Measurements from ENCODE around the gene LRP2BP. TPM values are rescaled to one million over a fixed set of nuclear protein-coding genes. Genes with fewer than 3 reads are reported as not detected.
"Not testable (repeated sequence)": the region's sequence is repeated elsewhere in the genome, so short reads cannot be mapped to it uniquely, and the experiment has no call there.

LRP2BP gene
- total RNA-seq, 1 experiment from 2014 or later: 0.16 TPM

DNA sequence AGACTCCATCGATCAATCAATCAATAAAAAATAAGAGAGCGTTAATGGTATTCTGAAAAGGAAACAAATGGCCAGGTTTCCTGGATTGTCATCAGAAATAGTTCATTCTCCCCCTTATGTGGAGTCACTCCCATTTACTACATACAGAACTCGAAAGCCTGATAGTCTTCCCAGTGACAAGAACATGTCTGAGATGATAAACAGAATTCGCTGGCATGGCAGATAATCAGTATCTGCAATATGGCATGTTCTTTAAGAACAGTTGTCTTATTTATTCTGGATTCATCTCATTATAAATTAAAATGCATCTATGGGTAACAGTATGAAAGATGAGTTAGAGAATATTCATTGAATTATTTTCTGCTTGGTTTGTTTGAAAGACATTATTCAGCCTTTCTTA, 61.4 kb downstream of the LRP2BP start:
- Histone ChIP-seq H3K9me3 (replicated peaks) (no peaks in the 10 kb centered on the region), H3K27me3 (no peaks in the 10 kb centered on the region), H3K4me3 (no peak overlapping the region), H3K36me3 (no peaks in the 10 kb centered on the region), H3K27ac (no peak overlapping the region), H3K4me1 (no peaks in the 10 kb centered on the region)
- DNase-seq: no peak

- Histone ChIP-seq H3K27me3 (no peaks in the 10 kb centered on the region), H3K4me1 (no peaks in the 10 kb centered on the region), H3K36me3 (no peaks in the 10 kb centered on the region), H3K4me3 (no peak overlapping the region), H3K9me3 (replicated peaks) (no peaks in the 10 kb centered on the region), H3K27ac (no peak overlapping the region)
- no peak for DNase-seq
Observed at GRCh38 chr4:185332575-185333464, 62.9 kb downstream of the LRP2BP start.

- not testable (repeated sequence) for H3K4me3 ChIP-seq; H3K27ac ChIP-seq; H3K9me3 ChIP-seq (replicated peaks); H3K36me3 ChIP-seq; DNase-seq; H3K27me3 ChIP-seq; H3K4me1 ChIP-seq
Observed at GRCh38 chr4:185329879-185330510, 65.7 kb downstream of the LRP2BP start.

DNA sequence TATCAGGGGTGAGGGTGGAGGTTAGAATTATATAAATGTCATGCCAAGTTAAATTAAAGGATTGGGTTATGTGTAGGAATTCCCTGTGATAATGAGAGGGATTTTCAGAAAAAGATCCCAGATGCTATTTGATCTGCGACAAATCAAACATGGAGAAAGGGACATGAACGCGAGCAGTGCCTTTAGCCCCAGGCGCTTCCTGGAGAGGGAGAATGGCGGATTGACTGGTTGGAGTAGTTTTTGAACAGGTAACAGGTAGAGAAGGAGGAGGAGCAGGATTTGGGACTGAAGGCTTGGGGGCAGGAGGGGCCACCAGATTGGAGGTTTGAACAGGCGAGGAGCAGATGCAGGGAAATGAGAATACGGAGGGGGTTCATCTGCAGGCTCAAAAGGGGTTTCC, 67.1 kb downstream of the LRP2BP start:
- Histone ChIP-seq H3K9me3 (replicated peaks) (no peaks in the 10 kb centered on the region), H3K27me3 (no peaks in the 10 kb centered on the region), H3K4me3 (no peak overlapping the region), H3K4me1 (no peaks in the 10 kb centered on the region), H3K36me3 (no peaks in the 10 kb centered on the region), H3K27ac (no peak overlapping the region)
- no peak for DNase-seq

DNA sequence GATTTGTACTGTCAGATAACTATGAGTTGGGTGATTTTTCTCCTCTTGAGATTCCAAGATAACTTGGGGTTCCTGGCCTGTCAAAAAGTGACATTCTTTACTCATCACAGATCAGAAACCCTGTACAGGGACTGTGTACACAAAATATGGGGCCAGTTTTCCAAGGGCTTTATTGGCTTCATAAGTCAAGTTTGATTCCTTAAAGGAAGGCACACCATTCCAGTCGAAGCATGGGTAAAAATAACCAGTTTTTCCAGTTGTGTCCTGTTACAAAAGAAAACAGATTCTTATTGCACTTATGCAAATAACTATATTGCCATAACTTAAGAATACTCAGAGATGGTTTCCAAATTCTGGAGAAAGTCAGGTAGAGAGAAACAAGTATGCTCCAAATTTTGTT, 70.0 kb downstream of the LRP2BP start:
- not testable (repeated sequence) for H3K4me1 ChIP-seq

DNA sequence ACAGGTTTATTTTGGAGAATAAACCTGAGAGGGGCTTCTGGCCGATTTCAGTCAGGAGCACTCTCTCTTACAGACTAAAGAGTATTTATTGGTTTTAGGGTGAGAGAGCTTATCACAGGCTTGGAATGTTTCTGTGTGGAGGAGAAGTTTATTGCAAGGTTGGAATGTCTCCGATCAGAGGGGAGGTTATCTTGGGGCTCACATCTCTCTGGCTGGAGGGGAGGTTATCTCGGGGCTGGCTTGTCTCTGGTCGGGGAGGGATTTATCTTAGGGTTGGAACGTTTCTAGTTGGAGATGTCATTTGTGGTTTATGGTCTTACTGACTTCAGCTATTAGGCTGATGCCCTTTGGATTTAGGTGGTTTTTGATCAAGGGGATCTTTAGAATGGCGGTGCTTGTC, 71.4 kb downstream of the LRP2BP start:
- not testable (repeated sequence) for H3K36me3 ChIP-seq; H3K27me3 ChIP-seq; H3K9me3 ChIP-seq (replicated peaks); H3K4me3 ChIP-seq; H3K4me1 ChIP-seq; H3K27ac ChIP-seq; DNase-seq

More for the DNA sequence above, 70.0 kb downstream of the LRP2BP start:
- not testable (repeated sequence) for H3K4me3 ChIP-seq; H3K36me3 ChIP-seq; DNase-seq; H3K27me3 ChIP-seq; H3K9me3 ChIP-seq (replicated peaks); H3K27ac ChIP-seq

GRCh38 chr4:185323606-185324005, 72.1 kb downstream of the LRP2BP start:
- Histone ChIP-seq H3K4me1 (no peaks in the 10 kb centered on the region), H3K4me3 (no peak overlapping the region), H3K36me3 (peaks cover 6% of the 10 kb centered on the region; the same call in 1 of the 2 replicates), H3K27ac (no peak overlapping the region), H3K9me3 (replicated peaks) (no peaks in the 10 kb centered on the region), H3K27me3 (no peaks in the 10 kb centered on the region)
- DNase-seq: no peak

- H3K9me3 ChIP-seq (replicated peaks): no peaks in the 10 kb centered on the region
Observed at GRCh38 chr4:185322803-185323202, 72.9 kb downstream of the LRP2BP start.

GRCh38 chr4:185318679-185319078, 77.0 kb downstream of the LRP2BP start:
- H3K4me1 ChIP-seq: no peaks in the 10 kb centered on the region
- no peaks in the 10 kb centered on the region for H3K27me3 ChIP-seq
- peaks cover 6% of the 10 kb centered on the region; the same call in 1 of the 2 replicates for H3K36me3 ChIP-seq
- H3K27ac ChIP-seq: no peak overlapping the region
- no peak for DNase-seq
- H3K4me3 ChIP-seq: no peak overlapping the region
- no peaks in the 10 kb centered on the region for H3K9me3 ChIP-seq (replicated peaks)

More at GRCh38 chr4:185322803-185323202, 72.9 kb downstream of the LRP2BP start:
- peaks cover 6% of the 10 kb centered on the region; the same call in 1 of the 2 replicates for H3K36me3 ChIP-seq
- H3K4me1 ChIP-seq: no peaks in the 10 kb centered on the region
- H3K4me3 ChIP-seq: no peak overlapping the region
- no peaks in the 10 kb centered on the region for H3K27me3 ChIP-seq
- no peak overlapping the region for H3K27ac ChIP-seq
- DNase-seq: no peak

DNA sequence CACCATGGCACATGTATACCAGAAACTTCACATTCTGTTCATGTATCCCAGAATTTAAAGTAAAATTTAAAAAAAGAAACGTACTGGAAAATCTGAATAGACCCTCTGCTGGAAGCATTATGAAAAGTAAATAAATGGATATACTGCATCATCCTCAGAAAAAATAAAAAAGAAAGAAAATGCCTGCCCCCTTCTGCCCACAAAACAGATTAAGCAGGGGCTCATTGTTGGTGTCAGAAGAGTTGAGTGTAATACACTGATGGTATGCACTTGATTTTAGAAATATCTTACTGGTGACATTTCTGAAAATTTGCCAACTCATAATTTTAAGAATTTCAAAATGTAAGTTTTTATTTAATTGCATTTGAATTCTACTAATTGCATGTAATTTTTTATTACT, 77.8 kb downstream of the LRP2BP start:
- H3K9me3 ChIP-seq (replicated peaks): no peaks in the 10 kb centered on the region
- H3K4me1 ChIP-seq: no peaks in the 10 kb centered on the region
- H3K27ac ChIP-seq: no peak overlapping the region
- DNase-seq: no peak
- H3K4me3 ChIP-seq: no peak overlapping the region
- H3K36me3 ChIP-seq: peaks cover 8% of the 10 kb centered on the region; the same call in 1 of the 2 replicates
- H3K27me3 ChIP-seq: no peaks in the 10 kb centered on the region

DNA sequence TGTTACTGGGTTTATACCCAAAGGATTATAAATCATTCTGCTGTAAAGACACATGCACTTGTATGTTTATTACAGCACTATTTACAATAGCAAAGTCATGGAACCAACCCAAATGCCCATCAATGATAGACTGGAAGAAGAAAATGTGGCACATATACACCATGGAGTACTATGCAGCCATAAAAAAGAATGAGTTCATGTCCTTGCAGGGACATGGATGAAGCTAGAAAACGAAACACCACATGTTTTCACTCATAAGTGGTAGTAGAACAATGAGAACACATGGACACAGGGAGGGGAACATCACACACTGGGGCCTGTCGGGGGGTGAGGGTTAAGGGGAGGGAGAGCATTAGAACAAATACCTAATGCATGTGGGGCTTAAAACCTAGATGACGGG, 78.3 kb downstream of the LRP2BP start:
- not testable (repeated sequence) for H3K9me3 ChIP-seq (replicated peaks); H3K27me3 ChIP-seq; H3K4me3 ChIP-seq; H3K27ac ChIP-seq; DNase-seq; H3K4me1 ChIP-seq
- H3K36me3 ChIP-seq: peaks cover 11% of the 10 kb centered on the region; the same call in 1 of the 2 replicates

Other genes with a start within 250 kb of the LRP2BP start
- 18.2 and 19.7 TPM in 2 replicates for gene CFAP97, start 191.9 kb downstream of the LRP2BP start, total RNA-seq (2014; rRNA removed; shearing (Covaris generic))
- gene SNX25, start 186.3 kb downstream of the LRP2BP start, total RNA-seq (2014; rRNA removed; shearing (Covaris generic)): 16.8 and 17.7 TPM in 2 replicates
- 4.1 and 4.3 TPM in 2 replicates for gene ANKRD37, start 917 bp upstream of the LRP2BP start, total RNA-seq (2014; rRNA removed; shearing (Covaris generic))
- 21.3 and 22.8 TPM in 2 replicates for gene UFSP2, start 30.0 kb upstream of the LRP2BP start, total RNA-seq (2014; rRNA removed; shearing (Covaris generic))
- not detected in 2 replicates for gene CCDC110, start 75.8 kb upstream of the LRP2BP start, total RNA-seq (2014; rRNA removed; shearing (Covaris generic))
- gene PDLIM3, start 139.6 kb upstream of the LRP2BP start, total RNA-seq (2014; rRNA removed; shearing (Covaris generic)): 137 and 144 TPM in 2 replicates

All from SJCRH30 (cell line).